Left hindlimb (tissue), 1 donor: Measurements from ENCODE around the gene NPBWR2.
A peak's percentile ranks its signal among the peaks of the same experiment; 100 is the strongest.

ENCODE experiments used
- DNase-seq: peaks from one replicate; pipeline ENCODE4 v3.0.0-alpha.2; 2018

NPBWR2 gene

GRCh38 chr20:64055893-64056638 lies 51.3 kb downstream of the NPBWR2 start:
- no peak for DNase-seq

DNA sequence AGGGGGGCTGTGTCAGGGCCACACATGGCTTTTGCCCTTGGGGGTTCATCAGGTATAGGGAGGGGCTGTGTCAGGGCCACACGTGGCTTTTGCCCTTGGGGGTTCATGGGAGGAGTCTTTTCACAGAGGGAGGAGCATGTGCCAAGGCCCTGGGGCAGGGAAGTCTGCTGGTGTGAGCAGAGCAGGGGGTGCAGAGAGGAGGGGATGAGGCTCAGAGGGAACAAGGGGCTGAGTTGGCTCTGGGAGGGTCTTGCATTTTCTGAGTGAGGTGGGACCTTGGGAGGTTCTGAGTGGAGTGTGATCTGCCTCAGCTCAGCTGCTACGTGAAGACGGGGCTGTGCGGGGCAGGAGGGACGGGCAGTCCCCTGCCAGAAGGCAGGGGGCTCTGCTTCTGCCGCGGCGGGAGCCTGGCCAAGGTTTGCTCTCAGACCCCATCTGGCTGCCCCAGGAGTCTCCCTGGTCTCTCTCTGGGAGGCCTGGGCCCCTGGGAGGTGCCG lies 51.9 kb downstream of the NPBWR2 start:
- no peak for DNase-seq

- peak; percentile 82 for DNase-seq
Observed at GRCh38 chr20:64053841-64054661, 53.3 kb downstream of the NPBWR2 start.
